Esophagus (tissue), 2 donors: ENCODE results near the gene KNOP1. TPM values are rescaled to one million over a fixed set of nuclear protein-coding genes. Genes with fewer than 3 reads are reported as not detected.
A peak's percentile ranks its signal among the peaks of the same experiment; 100 is the strongest.

Source experiments
- H3K27ac ChIP-seq, 2 donors: one replicate each; pipeline ENCODE4 v1.5.1; 2013; ENCODE audit warnings: low read depth in 2 of 2, mild to moderate bottlenecking in 2 of 2, inconsistent platforms in 1 of 2, low read length in 1 of 2, moderate library complexity in 1 of 2
- H3K27me3 ChIP-seq, 2 donors: one replicate each; pipeline ENCODE4 v1.6.1; 2013; ENCODE audit warnings: low read length in 2 of 2, control low read depth in 1 of 2, mild to moderate bottlenecking in 1 of 2; ENCODE audit not compliant: insufficient read depth in 2 of 2, control insufficient read depth in 1 of 2
- H3K36me3 ChIP-seq, 2 donors: one replicate each; pipeline ENCODE4 v1.6.1; 2013; ENCODE audit warnings: low read length in 1 of 2; ENCODE audit not compliant: control insufficient read depth in 2 of 2, insufficient read depth in 2 of 2
- H3K4me1 ChIP-seq, 2 donors: one replicate each; pipeline ENCODE4 v1.6.1; 2013; ENCODE audit warnings: low read length in 1 of 2; ENCODE audit not compliant: control insufficient read depth in 2 of 2, insufficient read depth in 2 of 2
- H3K4me3 ChIP-seq, 2 donors: one replicate each; pipeline ENCODE4 v1.5.1; 2013; ENCODE audit warnings: low read length in 2 of 2, mild to moderate bottlenecking in 2 of 2, low read depth in 1 of 2, moderate library complexity in 1 of 2
- H3K9me3 ChIP-seq, 2 donors: one replicate each; pipeline ENCODE4 v1.6.1; 2013; ENCODE audit warnings: mild to moderate bottlenecking in 2 of 2, low read depth in 1 of 2, low read length in 1 of 2, moderate library complexity in 1 of 2; ENCODE audit not compliant: control insufficient read depth in 2 of 2, insufficient read depth in 1 of 2
- whole genome bisulfite sequencing, 2 donors: extraction: QIAGEN DNeasy Blood & Tissue Kit; methylation state at CpG; one replicate each; pipeline ENCODE4 v1.1.7; 2013; 5-methylcytosine and 5-hydroxymethylcytosine counted together
- polyA plus RNA-seq, 2 donors: library from polyadenylated mRNA; stranded (reverse); fragments of 200-250 nt; gene quantifications; one replicate each; pipeline ENCODE4 v1.2.3, GENCODE V29; 2013
- donor health status: healthy with polysubstance abuse.
- donor health status: Bipolar disorder and iron deficiency.

KNOP1 gene
- polyA plus RNA-seq, 2 donors: 12.8 to 14.3 TPM

DNA sequence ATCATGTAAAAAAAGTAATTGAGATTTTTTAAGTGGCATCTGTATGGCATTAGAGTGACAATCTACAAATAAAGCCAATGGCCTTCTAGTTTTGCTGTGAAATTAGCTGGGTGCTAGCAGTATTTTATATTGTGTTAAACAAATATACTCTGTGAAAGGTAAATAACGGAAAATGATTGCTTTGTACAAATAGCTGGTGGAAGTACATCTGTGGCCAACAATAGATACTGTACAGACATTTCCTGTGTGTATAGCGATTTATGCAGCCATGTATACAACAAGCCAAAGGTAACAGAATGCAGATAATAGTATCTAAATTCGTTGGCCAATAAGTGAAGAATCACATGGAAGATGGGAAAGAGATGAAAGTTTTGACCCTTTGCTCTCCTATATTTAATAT is 26.6 kb upstream of the KNOP1 start:
- H3K36me3 ChIP-seq: no peaks in the 10 kb centered on the region
- H3K27me3 ChIP-seq: no peaks in the 10 kb centered on the region
- H3K4me1 ChIP-seq: no peaks in the 10 kb centered on the region
- no peaks in the 10 kb centered on the region for H3K9me3 ChIP-seq
- no peak overlapping the region for H3K4me3 ChIP-seq
- H3K27ac ChIP-seq: no peak overlapping the region
- WGBS, 2 donors: 69 to 80% methylated on average over 3 of the region's 3 CpGs

GRCh38 chr16:19743816-19744159 is 25.8 kb upstream of the KNOP1 start:
- Histone ChIP-seq H3K4me1 (no peaks in the 10 kb centered on the region), H3K36me3 (no peaks in the 10 kb centered on the region), H3K27ac (no peak overlapping the region), H3K27me3 (no peaks in the 10 kb centered on the region), H3K9me3 (no peaks in the 10 kb centered on the region), H3K4me3 (no peak overlapping the region)

DNA sequence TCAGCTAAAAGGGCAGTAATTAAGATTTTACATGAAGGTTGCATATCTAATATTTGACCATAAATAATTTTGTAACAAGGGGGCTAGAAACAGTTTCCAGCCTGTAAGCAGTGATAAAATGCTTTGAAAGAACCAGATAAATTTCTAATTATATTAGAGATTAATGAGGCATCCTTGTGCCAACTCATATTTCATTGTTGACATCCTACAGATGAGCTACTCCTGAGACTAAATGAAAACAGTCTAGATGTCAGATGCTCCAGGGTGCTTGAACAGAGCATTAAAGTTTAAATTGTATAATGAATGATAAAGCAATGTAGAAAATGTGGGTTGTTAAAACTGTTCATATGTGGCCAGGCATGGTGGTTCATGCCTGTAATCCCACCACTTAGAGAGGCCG is 23.3 kb upstream of the KNOP1 start:
- WGBS, 2 donors: 94 to 100% methylated on average over 1 of the region's 1 CpG

GRCh38 chr16:19737306-19738038 is 19.4 kb upstream of the KNOP1 start:
- H3K4me1 ChIP-seq: no peaks in the 10 kb centered on the region
- no peaks in the 10 kb centered on the region for H3K9me3 ChIP-seq
- no peak overlapping the region for H3K27ac ChIP-seq
- 85 to 93% methylated on average over 12 of the region's 12 CpGs for WGBS, 2 donors
- H3K4me3 ChIP-seq: no peak overlapping the region
- H3K27me3 ChIP-seq: no peaks in the 10 kb centered on the region
- H3K36me3 ChIP-seq: no peaks in the 10 kb centered on the region

More for the DNA sequence above, 23.3 kb upstream of the KNOP1 start:
- no peaks in the 10 kb centered on the region for H3K4me1 ChIP-seq
- H3K36me3 ChIP-seq: no peaks in the 10 kb centered on the region
- H3K9me3 ChIP-seq: no peaks in the 10 kb centered on the region
- H3K4me3 ChIP-seq: no peak overlapping the region
- H3K27ac ChIP-seq: no peak overlapping the region
- no peaks in the 10 kb centered on the region for H3K27me3 ChIP-seq

DNA sequence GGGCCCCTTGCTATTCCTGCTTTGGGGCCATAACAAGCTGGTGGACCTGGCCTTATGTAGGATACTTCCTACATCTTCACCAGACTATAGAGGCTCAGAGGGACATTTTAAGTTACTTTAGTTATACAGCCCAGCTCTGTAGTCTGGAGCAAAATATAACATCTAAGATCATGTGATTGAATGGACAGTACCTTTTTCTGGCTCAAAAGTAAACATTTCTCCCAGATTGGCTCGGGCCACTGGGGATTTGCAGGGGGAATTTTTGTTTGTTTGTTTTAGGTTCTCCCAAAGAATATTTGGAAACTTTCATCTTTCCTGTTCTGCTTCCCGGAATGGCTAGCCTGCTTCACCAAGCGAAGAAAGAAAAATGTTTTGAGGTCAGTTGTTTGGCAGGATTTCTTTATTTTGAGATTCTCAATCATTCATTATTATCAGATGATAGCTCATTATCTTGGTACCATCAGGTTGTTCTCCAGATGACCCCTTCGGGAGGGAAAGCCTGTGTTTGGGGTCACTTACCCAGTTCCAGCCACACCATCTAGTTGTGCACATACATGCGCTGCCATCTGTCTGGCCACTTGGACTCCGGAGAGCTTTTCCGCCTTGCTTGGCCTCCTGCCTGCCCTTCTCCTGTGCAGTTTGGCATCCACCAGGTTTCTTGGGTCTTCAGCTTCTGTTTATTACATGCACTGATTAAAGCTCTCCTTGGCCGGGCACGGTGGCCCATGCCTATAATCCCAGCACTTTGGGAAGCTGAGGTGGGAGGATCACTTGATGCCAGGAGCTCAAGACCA is 17.2 kb upstream of the KNOP1 start:
- H3K36me3 ChIP-seq: no peaks in the 10 kb centered on the region
- H3K4me1 ChIP-seq: no peaks in the 10 kb centered on the region
- H3K9me3 ChIP-seq: no peaks in the 10 kb centered on the region
- WGBS, 2 donors: 70 to 75% methylated on average over 9 of the region's 9 CpGs
- H3K4me3 ChIP-seq: no peak overlapping the region
- H3K27me3 ChIP-seq: no peaks in the 10 kb centered on the region
- H3K27ac ChIP-seq: peak overlapping the region in 1 of 2 donors; percentile 30

DNA sequence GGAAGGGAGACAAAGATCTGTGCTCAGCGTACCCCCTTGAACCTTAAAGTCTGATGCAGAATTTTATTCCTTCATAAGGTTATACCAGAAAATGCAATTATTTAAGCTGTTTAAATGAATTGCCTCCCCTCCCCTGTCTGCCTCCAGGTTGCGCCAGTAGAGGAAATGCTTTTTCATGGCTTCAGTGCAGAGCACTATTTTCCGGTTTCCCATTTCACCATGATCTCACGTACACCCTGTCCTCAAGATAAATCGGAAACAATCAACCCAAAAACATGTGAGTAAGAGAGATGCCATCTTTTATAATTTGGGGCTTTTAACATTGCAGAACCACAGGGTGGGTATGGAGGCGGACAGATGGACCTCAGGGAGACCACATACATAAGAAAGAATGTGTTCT is 15.5 kb upstream of the KNOP1 start:
- Histone ChIP-seq H3K9me3 (no peaks in the 10 kb centered on the region), H3K4me3 (no peak overlapping the region), H3K4me1 (no peaks in the 10 kb centered on the region), H3K27me3 (no peaks in the 10 kb centered on the region), H3K36me3 (no peaks in the 10 kb centered on the region), H3K27ac (no peak overlapping the region)
- WGBS, 2 donors: 92 to 93% methylated on average over 6 of the region's 6 CpGs

- Histone ChIP-seq H3K9me3 (no peaks in the 10 kb centered on the region), H3K36me3 (no peaks in the 10 kb centered on the region), H3K27ac (no peak overlapping the region), H3K4me3 (no peak overlapping the region), H3K27me3 (no peaks in the 10 kb centered on the region), H3K4me1 (no peaks in the 10 kb centered on the region)
- 90% methylated on average over 3 of the region's 3 CpGs for WGBS, 2 donors
These were observed 10.6 kb upstream of the KNOP1 start for GRCh38 chr16:19728636-19728965.

GRCh38 chr16:19722981-19723380 is 5.0 kb upstream of the KNOP1 start:
- 79 to 84% methylated on average over 7 of the region's 7 CpGs for WGBS, 2 donors
- no peaks in the 10 kb centered on the region for H3K36me3 ChIP-seq
- no peaks in the 10 kb centered on the region for H3K27me3 ChIP-seq
- no peak overlapping the region for H3K27ac ChIP-seq
- no peaks in the 10 kb centered on the region for H3K9me3 ChIP-seq
- no peaks in the 10 kb centered on the region for H3K4me1 ChIP-seq
- no peak overlapping the region for H3K4me3 ChIP-seq

- no peaks in the 10 kb centered on the region for H3K27me3 ChIP-seq
- 85 to 89% methylated on average over 11 of the region's 11 CpGs for WGBS, 2 donors
These were observed 4.4 kb upstream of the KNOP1 start for GRCh38 chr16:19722269-19722952.

More at GRCh38 chr16:19722269-19722952, 4.4 kb upstream of the KNOP1 start:
- no peaks in the 10 kb centered on the region for H3K4me1 ChIP-seq
- no peaks in the 10 kb centered on the region for H3K36me3 ChIP-seq
- H3K4me3 ChIP-seq: no peak overlapping the region
- H3K9me3 ChIP-seq: no peaks in the 10 kb centered on the region
- no peak overlapping the region for H3K27ac ChIP-seq
